ENCODE measurements around the gene BFSP2. TPM values are rescaled to one million over a fixed set of nuclear protein-coding genes. Genes with fewer than 3 reads are reported as not detected.

Gene BFSP2
- total and polyA plus RNA-seq, 2 donors (not counting 3 experiments of a cell fraction or from before 2014, with no cell fraction given), result not detected

DNA sequence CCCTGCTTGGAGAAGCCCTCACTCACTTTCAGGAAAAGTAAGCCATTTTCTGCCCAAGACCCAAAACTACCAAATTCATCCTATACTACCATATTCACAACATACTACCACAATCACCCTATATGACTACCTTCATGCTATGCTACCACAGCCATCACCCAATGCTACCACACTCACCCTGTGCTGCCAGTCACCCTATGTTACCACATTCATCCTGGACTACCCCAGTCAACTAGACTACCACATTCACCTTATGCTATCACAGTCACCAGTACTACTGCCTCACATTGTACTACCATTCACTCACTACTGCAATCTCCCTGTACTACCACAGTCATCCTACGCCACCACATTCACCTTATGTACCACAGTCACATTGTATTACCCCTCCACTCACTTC, 115.3 kb downstream of the BFSP2 start:
- no peaks in the 10 kb centered on the region for H3K9me3 ChIP-seq (replicated peaks; ENCODE audit: control insufficient read depth, insufficient read depth, low read length)
- intact Hi-C loops (cut with micrococcal nuclease) (no loop called here), dilution Hi-C loops (cut with MboI; ENCODE audit: extremely low pct_ligation_motif_present, low sequenced_read_pairs) (no loop called here)
- no peaks in the 10 kb centered on the region for H4K20me1 ChIP-seq (replicated peaks; ENCODE audit: control insufficient read depth, extremely low read depth, insufficient read depth, low read length)
- H3K9ac ChIP-seq (replicated peaks; ENCODE audit: extremely low read depth, insufficient read depth, low read length), result no peak overlapping the region
- FAIRE-seq (no peak), DNase-seq (ENCODE audit: low read depth, low spot score) (no peak)
- peaks cover 7% of the 10 kb centered on the region for H3K4me1 ChIP-seq (ENCODE audit: control insufficient read depth, extremely low read depth, insufficient read depth, low read length)
- H3K27me3 ChIP-seq (ENCODE audit: control insufficient read depth in 2 of 2, insufficient read depth in 2 of 2, low read length in 2 of 2), result no peaks in the 10 kb centered on the region
- no peak overlapping the region for H3K4me2 ChIP-seq (ENCODE audit: insufficient read depth, low read length)
- BruUV-seq (replicated peaks), result no TSS peak
- H3K9me1 ChIP-seq (replicated peaks; ENCODE audit: control insufficient read depth, extremely low read depth, insufficient read depth, low read length), result no peaks in the 10 kb centered on the region
- no peak overlapping the region for H2AFZ ChIP-seq (ENCODE audit: low read depth, low read length)
- CTCF ChIA-PET, result no interaction called here
- no peak overlapping the region for H3K4me3 ChIP-seq (replicated peaks in 1 of 3; ENCODE audit: insufficient read depth in 1 of 3, low read depth in 1 of 3, low read length in 3 of 3)
- no peak overlapping the region for H3K27ac ChIP-seq (ENCODE audit: insufficient read depth, low read depth, low read length)
- no peaks in the 10 kb centered on the region for H3K36me3 ChIP-seq (ENCODE audit: control insufficient read depth in 2 of 2, extremely low read depth in 1 of 2, insufficient read depth in 2 of 2, low read length in 2 of 2)
- no peak for TF ChIP-seq MYC (IDR thresholded peaks at IDR 0.05; ENCODE audit: low read depth, low read length)
- no peak for TF ChIP-seq EZH2 (IDR thresholded peaks at IDR 0.05; ENCODE audit: borderline replicate concordance, low read depth, low read length, severe bottlenecking)
- no peak for TF ChIP-seq JUN (IDR thresholded peaks at IDR 0.05; ENCODE audit: borderline replicate concordance, insufficient read depth, insufficient read length, low read depth)
- no peak for TF ChIP-seq POLR2A (IDR thresholded peaks at IDR 0.05; ENCODE audit: low read depth, low read length)
- TF ChIP-seq, protein P1, sequence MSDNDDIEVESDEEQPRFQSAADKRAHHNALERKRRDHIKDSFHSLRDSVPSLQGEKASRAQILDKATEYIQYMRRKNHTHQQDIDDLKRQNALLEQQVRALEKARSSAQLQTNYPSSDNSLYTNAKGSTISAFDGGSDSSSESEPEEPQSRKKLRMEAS (IDR thresholded peaks at IDR 0.05; ENCODE audit: insufficient read depth, insufficient read length), result no peak
- TF ChIP-seq, protein P2, sequence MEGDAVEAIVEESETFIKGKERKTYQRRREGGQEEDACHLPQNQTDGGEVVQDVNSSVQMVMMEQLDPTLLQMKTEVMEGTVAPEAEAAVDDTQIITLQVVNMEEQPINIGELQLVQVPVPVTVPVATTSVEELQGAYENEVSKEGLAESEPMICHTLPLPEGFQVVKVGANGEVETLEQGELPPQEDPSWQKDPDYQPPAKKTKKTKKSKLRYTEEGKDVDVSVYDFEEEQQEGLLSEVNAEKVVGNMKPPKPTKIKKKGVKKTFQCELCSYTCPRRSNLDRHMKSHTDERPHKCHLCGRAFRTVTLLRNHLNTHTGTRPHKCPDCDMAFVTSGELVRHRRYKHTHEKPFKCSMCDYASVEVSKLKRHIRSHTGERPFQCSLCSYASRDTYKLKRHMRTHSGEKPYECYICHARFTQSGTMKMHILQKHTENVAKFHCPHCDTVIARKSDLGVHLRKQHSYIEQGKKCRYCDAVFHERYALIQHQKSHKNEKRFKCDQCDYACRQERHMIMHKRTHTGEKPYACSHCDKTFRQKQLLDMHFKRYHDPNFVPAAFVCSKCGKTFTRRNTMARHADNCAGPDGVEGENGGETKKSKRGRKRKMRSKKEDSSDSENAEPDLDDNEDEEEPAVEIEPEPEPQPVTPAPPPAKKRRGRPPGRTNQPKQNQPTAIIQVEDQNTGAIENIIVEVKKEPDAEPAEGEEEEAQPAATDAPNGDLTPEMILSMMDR (IDR thresholded peaks at IDR 0.05; ENCODE audit: extremely low read depth in 1 of 2, insufficient read depth in 1 of 2, low read depth in 1 of 2, low read length in 2 of 2), result no peak
- no peak for TF ChIP-seq POLR2AphosphoS5 (IDR thresholded peaks at IDR 0.05; ENCODE audit: insufficient read depth, low read depth, low read length)
- TF ChIP-seq FOS (IDR thresholded peaks at IDR 0.05; ENCODE audit: borderline replicate concordance, insufficient read depth, low read length), result no peak
- TF ChIP-seq GATA2 (IDR thresholded peaks at IDR 0.05; ENCODE audit: insufficient read depth, insufficient read length, low read depth, low read length), result no peak
- no peaks in the 10 kb centered on the region for H3K79me2 ChIP-seq (ENCODE audit: control insufficient read depth, insufficient read depth, low read length)
- POLR2A ChIA-PET, result no interaction called here
